ENCODE results near the gene USP20. TPM values are rescaled to one million over a fixed set of nuclear protein-coding genes. Genes with fewer than 3 reads are reported as not detected.

Gene USP20
- total RNA-seq, 6 donors from 2014 or later = 17.3 to 75.4 (median 26.2) TPM

- Histone ChIP-seq H3K27me3 (no peaks in the 10 kb centered on the region), H3K4me3 (no peak overlapping the region), H3K27ac (no peak overlapping the region), H3K4me1 (peaks cover 7 to 13% (median 10%) of the 10 kb centered on the region in 4 donors), H3K36me3 (peaks cover 27 to 59% (median 45%) of the 10 kb centered on the region in 4 donors), H3K9me3 (no peaks in the 10 kb centered on the region)
- ATAC-seq (ENCODE audit: low FRiP score in 2 of 2) (no peak), DNase-seq (no peak)
- WGBS, 2 donors = 96 to 100% methylated on average over 1 of the region's 1 CpG
- TF ChIP-seq EP300 (IDR thresholded peaks at IDR 0.05) = no peak
- no peak for TF ChIP-seq POLR2A (IDR thresholded peaks at IDR 0.05)
- no peak for TF ChIP-seq POLR2AphosphoS5 (IDR thresholded peaks at IDR 0.05)
- TF ChIP-seq, protein P1, sequence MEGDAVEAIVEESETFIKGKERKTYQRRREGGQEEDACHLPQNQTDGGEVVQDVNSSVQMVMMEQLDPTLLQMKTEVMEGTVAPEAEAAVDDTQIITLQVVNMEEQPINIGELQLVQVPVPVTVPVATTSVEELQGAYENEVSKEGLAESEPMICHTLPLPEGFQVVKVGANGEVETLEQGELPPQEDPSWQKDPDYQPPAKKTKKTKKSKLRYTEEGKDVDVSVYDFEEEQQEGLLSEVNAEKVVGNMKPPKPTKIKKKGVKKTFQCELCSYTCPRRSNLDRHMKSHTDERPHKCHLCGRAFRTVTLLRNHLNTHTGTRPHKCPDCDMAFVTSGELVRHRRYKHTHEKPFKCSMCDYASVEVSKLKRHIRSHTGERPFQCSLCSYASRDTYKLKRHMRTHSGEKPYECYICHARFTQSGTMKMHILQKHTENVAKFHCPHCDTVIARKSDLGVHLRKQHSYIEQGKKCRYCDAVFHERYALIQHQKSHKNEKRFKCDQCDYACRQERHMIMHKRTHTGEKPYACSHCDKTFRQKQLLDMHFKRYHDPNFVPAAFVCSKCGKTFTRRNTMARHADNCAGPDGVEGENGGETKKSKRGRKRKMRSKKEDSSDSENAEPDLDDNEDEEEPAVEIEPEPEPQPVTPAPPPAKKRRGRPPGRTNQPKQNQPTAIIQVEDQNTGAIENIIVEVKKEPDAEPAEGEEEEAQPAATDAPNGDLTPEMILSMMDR (IDR thresholded peaks at IDR 0.05) = no peak
Measured at GRCh38 chr9:129826759-129827158, 8.5 kb upstream of the USP20 start.

DNA sequence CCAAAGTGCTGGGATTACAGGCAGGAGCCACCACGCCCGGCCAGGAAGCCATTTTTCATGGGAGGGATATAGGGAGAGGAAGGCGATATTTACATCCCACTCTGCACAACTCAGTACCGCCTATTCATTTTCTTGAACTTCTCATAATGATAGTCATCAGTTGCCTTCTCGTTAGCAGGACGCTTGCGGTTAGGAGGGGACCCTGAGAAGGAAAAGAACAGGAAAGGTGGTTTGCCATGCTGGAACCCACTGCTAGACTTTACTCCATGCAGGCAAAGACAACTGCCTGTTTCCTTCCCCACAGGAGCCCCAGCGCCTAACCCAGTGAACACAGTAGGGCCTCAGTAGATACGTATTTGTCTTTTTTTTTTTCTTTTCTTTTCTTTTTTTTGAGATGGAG, 7.2 kb upstream of the USP20 start:
- Histone ChIP-seq H3K4me1 (peaks cover under 1 to 5% (median 2%) of the 10 kb centered on the region in 4 donors), H3K9me3 (no peaks in the 10 kb centered on the region), H3K27me3 (no peaks in the 10 kb centered on the region), H3K27ac (no peak overlapping the region), H3K36me3 (peaks cover 27 to 65% (median 46%) of the 10 kb centered on the region in 4 donors), H3K4me3 (no peak overlapping the region)
- DNase-seq = no peak
- 85 to 88% methylated on average over 9 of the region's 9 CpGs for WGBS, 2 donors
- ATAC-seq (ENCODE audit: low FRiP score in 2 of 2) = no peak
- no peak for TF ChIP-seq POLR2AphosphoS5 (IDR thresholded peaks at IDR 0.05)
- no peak for TF ChIP-seq EP300 (IDR thresholded peaks at IDR 0.05)
- TF ChIP-seq, protein P1 (IDR thresholded peaks at IDR 0.05) = no peak
- TF ChIP-seq POLR2A (IDR thresholded peaks at IDR 0.05) = no peak

- Histone ChIP-seq H3K4me3 (no peak overlapping the region), H3K27me3 (no peaks in the 10 kb centered on the region), H3K36me3 (peaks cover 27 to 70% (median 46%) of the 10 kb centered on the region in 4 donors), H3K9me3 (no peaks in the 10 kb centered on the region), H3K27ac (no peak overlapping the region), H3K4me1 (peaks cover 6 to 10% (median 6%) of the 10 kb centered on the region in 4 donors)
- TF ChIP-seq POLR2AphosphoS5 (IDR thresholded peaks at IDR 0.05) = no peak
- TF ChIP-seq POLR2A (IDR thresholded peaks at IDR 0.05) = no peak
- TF ChIP-seq, protein P1 (IDR thresholded peaks at IDR 0.05) = no peak
- no peak for TF ChIP-seq EP300 (IDR thresholded peaks at IDR 0.05)
- WGBS, 2 donors = 95 to 96% methylated on average over 7 to 10 of the region's 10 CpGs
- DNase-seq (no peak), ATAC-seq (ENCODE audit: low FRiP score in 2 of 2) (no peak)
Measured at GRCh38 chr9:129828969-129829368, 6.3 kb upstream of the USP20 start.

DNA sequence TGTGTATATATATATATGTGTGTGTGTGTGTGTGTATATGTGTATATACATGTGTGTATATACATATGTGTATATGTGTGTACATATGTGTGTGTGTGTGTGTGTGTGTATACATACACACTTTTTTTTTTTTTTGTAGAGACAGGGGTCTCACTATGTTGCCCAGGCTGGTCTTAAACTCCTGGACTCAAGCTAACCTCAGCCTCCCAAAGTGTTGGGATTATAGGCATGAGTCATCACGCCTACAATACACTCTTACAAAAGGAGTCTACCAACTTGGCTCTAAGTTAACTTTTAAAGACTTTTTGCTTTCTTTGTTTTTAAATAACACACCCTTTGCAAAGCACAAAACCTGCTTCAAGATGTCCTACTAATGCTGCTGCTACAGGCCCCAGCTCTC, 2.3 kb upstream of the USP20 start:
- H3K27me3 ChIP-seq = no peaks in the 10 kb centered on the region
- TF ChIP-seq POLR2AphosphoS5 (IDR thresholded peaks at IDR 0.05) = no peak
- TF ChIP-seq EP300 (IDR thresholded peaks at IDR 0.05) = no peak
- TF ChIP-seq, protein P1 (IDR thresholded peaks at IDR 0.05) = no peak
- no peak for TF ChIP-seq POLR2A (IDR thresholded peaks at IDR 0.05)
- DNase-seq = no peak
- H3K4me1 ChIP-seq = peaks cover 19 to 28% (median 23%) of the 10 kb centered on the region in 4 donors
- H3K27ac ChIP-seq = no peak overlapping the region
- H3K4me3 ChIP-seq = no peak overlapping the region
- 89 to 100% methylated on average over 1 of the region's 1 CpG for WGBS, 2 donors
- no peak for ATAC-seq (ENCODE audit: low FRiP score in 2 of 2)
- H3K9me3 ChIP-seq = no peaks in the 10 kb centered on the region
- peaks cover 27 to 56% (median 41%) of the 10 kb centered on the region in 4 donors for H3K36me3 ChIP-seq

DNA sequence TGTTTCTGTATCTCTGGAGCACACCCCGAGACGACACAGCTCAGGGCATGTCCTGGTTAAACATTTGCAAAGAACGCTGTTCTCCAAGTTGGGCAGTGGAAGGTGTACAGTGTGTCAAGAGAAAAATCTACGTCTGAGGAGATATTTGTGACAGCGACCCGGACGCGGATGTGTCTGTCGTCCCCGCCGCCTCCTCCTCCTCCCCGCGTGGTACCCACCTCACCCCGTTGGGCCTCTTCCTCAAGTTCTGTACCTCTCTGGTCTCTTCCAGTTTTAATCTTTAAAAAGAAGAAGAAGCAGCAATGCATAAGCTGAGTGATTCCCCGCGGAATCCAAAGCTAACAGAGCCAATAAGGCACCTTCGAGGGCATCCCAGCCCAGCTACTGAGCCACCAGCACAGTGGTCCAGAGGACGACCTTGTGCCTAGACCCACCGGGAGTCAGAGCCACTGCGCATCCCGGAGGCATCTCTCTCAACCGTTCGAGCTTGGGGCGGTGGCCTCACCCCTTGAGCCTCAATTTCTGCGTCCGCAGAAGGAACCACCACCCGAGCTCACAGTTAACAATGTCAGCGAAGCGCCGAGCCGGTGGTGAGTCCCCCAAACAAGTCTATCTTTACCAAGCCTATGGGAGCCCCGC, 650 bp upstream of the USP20 start:
- DNase-seq (peak in 1 of 2 donors; percentile 50), ATAC-seq (ENCODE audit: low FRiP score in 2 of 2) (peak; percentile 38 to 56)
- Histone ChIP-seq H3K27ac (peak overlapping the region; percentile 79 to 95 (median 85)), H3K4me1 (peaks cover 19 to 36% (median 23%) of the 10 kb centered on the region in 4 donors), H3K36me3 (peaks cover 16 to 39% (median 26%) of the 10 kb centered on the region in 4 donors), H3K9me3 (no peaks in the 10 kb centered on the region), H3K27me3 (no peaks in the 10 kb centered on the region), H3K4me3 (peak overlapping the region; percentile 82 to 99 (median 92))
- WGBS, 2 donors = 1 to 4% methylated on average over 20 to 32 of the region's 32 CpGs
- TF ChIP-seq POLR2AphosphoS5 (IDR thresholded peaks at IDR 0.05) (no peak), POLR2A (IDR thresholded peaks at IDR 0.05) (no peak), EP300 (IDR thresholded peaks at IDR 0.05) (no peak)
- TF ChIP-seq, protein P1 (IDR thresholded peaks at IDR 0.05) = no peak

Measured in upper lobe of left lung (tissue), 6 donors.